CD4-positive, alpha-beta T cell (primary cell): Measurements from ENCODE around the gene ROCK2. TPM values are rescaled to one million over a fixed set of nuclear protein-coding genes. Genes with fewer than 3 reads are reported as not detected.

Experiments
- ATAC-seq: fragments of 200-7000 bp; cut with Tn5 transposase; one replicate; pipeline ENCODE4 v1.10.0; 2022; ENCODE audit warnings: mild to moderate bottlenecking; ENCODE audit not compliant: poor library complexity
- CTCF ChIA-PET: fragments of 350-600 bp; sonication (Branson Sonifier 250); formaldehyde crosslinking; loops from one replicate; lab custom pipeline; 2021; ENCODE audit warnings: antibody characterized with exemption, inconsistent platforms; lab: Charles Lee
- POLR2A ChIA-PET: fragments of 350-600 bp; sonication (Branson Sonifier 250); formaldehyde crosslinking; loops from one replicate; lab custom pipeline; 2021; ENCODE audit warnings: antibody characterized with exemption, inconsistent platforms; lab: Charles Lee
- DNase-seq, 14 experiments: peaks; one replicate each; pipeline ENCODE4 v3.0.0-alpha.2; 2013 to 2020; ENCODE audit warnings: mixed read lengths in 2 of 14
- H3K27ac ChIP-seq, 2 donors: one replicate each; pipeline versions ENCODE4 v1.5.1 to v1.7.0; 2013; ENCODE audit warnings: low read length in 2 of 2, low read depth in 1 of 2, mild to moderate bottlenecking in 1 of 2
- H3K27me3 ChIP-seq, 2 experiments: 1 replicate in 1 of 2; 2 replicates in 1 of 2; pipeline versions ENCODE4 v1.6.1 to v1.7.0; 2013; ENCODE audit warnings: low read length in 2 of 2, control low read depth in 1 of 2, mild to moderate bottlenecking in 1 of 2, moderate library complexity in 1 of 2; ENCODE audit not compliant: insufficient read depth in 2 of 2, control insufficient read depth in 1 of 2
- H3K36me3 ChIP-seq: one replicate; pipeline ENCODE4 v1.6.1; 2013; ENCODE audit warnings: low read length, control low read depth; ENCODE audit not compliant: insufficient read depth
- H3K4me1 ChIP-seq: one replicate; pipeline ENCODE4 v1.6.1; 2013; ENCODE audit warnings: low read length, control low read depth; ENCODE audit not compliant: insufficient read depth
- H3K4me3 ChIP-seq: one replicate; pipeline ENCODE4 v1.5.1; 2013; ENCODE audit warnings: mild to moderate bottlenecking, low read length, moderate library complexity
- H3K9me3 ChIP-seq, 2 experiments: 1 replicate in 1 of 2; 2 replicates in 1 of 2; pipeline versions ENCODE4 v1.6.1 to v1.7.0; 2013; ENCODE audit warnings: low read length in 2 of 2, mild to moderate bottlenecking in 2 of 2, control low read depth in 1 of 2, moderate library complexity in 1 of 2; ENCODE audit not compliant: control insufficient read depth in 1 of 2, insufficient read depth in 1 of 2
- H3K27ac Mint-ChIP-seq: one replicate; pipeline ENCODE4 v1.8.0; 2020; ENCODE audit warnings: mixed read lengths
- H3K27me3 Mint-ChIP-seq: one replicate; pipeline ENCODE4 v1.8.0; 2021; ENCODE audit warnings: mixed read lengths
- H3K36me3 Mint-ChIP-seq: one replicate; pipeline ENCODE4 v1.8.0; 2021; ENCODE audit warnings: low read depth, mixed read lengths
- H3K4me1 Mint-ChIP-seq: one replicate; pipeline ENCODE4 v1.8.0; 2021; ENCODE audit warnings: low read depth, mixed read lengths
- H3K4me3 Mint-ChIP-seq: one replicate; pipeline ENCODE4 v1.8.0; 2020; ENCODE audit warnings: mild to moderate bottlenecking, mixed read lengths
- H3K9me3 Mint-ChIP-seq: one replicate; pipeline ENCODE4 v1.8.0; 2020; ENCODE audit warnings: mixed read lengths
- CTCF ChIP-seq: fragments of 200-600 bp; IDR thresholded peaks from one replicate; pipeline ENCODE4 v1.8.0; 2022; ENCODE audit warnings: antibody characterized with exemption, mild to moderate bottlenecking
- intact Hi-C, 2 experiments: fragments of 100-400 bp; cut with DNase I in 1 of 2; cut with micrococcal nuclease in 1 of 2; formaldehyde crosslinking; loops; one replicate each; pipeline versions ENCODE4 v1.15.1 to v1.9.0; 2023 to 2025; cut with DNase I, micrococcal nuclease
- total RNA-seq, 174 experiments: library from RNA in 2 of 174; stranded (reverse) in 2 of 174; gene quantifications; one replicate each; pipeline ENCODE4 v1.2.3 and lab custom pipeline; 2021 to 2026

Gene ROCK2
- total RNA-seq, 2 experiments from 2014 or later, result 6.9 to 9.4 TPM

DNA sequence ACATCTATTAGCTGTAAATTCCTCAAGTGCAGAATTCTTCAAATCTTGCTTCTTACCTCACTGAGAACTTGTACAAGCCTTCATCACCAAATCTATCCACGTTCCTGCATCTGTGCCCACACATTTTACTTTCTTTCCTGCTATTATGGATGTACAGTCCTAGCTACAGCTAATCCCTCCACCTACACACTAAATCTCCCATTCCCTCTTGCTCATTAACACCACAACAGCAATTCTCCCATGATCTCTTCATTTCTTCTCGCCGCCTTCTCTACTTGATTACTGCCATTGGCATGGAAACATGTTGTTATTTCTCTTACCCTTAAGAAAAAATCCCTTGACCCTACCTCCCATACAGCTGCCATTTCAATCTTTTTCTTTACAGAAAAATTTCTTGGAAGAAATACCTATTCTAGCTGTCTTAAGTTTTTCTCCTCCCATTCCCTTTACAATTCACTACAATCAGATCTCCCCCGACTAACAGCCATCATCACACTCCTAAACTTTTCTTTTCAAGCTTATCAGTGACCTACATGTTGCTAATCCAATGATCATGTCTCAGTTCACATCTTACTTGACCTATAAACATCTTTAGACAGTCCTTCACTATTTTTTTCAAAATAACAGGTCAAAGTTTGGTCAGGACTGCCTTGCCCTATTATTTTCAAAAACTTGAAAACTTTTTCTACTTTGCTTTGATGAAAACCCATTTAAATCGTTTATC, 41.0 kb downstream of the ROCK2 start:
- Mint-ChIP-seq H3K4me3 (no peak overlapping the region), H3K27me3 (no peaks in the 10 kb centered on the region), H3K36me3 (no peaks in the 10 kb centered on the region), H3K4me1 (peaks cover 35% of the 10 kb centered on the region), H3K27ac (no peak overlapping the region), H3K9me3 (no peaks in the 10 kb centered on the region)
- Histone ChIP-seq H3K4me1 (no peaks in the 10 kb centered on the region), H3K27ac (no peak overlapping the region), H3K9me3 (peaks cover 0 to 4% of the 10 kb centered on the region in 2 experiments), H3K27me3 (no peaks in the 10 kb centered on the region), H3K36me3 (no peaks in the 10 kb centered on the region), H3K4me3 (no peak overlapping the region)
- ATAC-seq (no peak), DNase-seq (no peak)
- no peak for TF ChIP-seq CTCF
- CTCF ChIA-PET, result no interaction called here
- intact Hi-C loops, result no loop called here
- POLR2A ChIA-PET, result no interaction called here

- ATAC-seq, result no peak
- H3K4me1 Mint-ChIP-seq, result peaks cover 26% of the 10 kb centered on the region
Observed at GRCh38 chr2:11299439-11299838, 45.0 kb downstream of the ROCK2 start.

GRCh38 chr2:11298592-11298991, 45.8 kb downstream of the ROCK2 start:
- H3K27ac Mint-ChIP-seq, result no peak overlapping the region
- no peak overlapping the region for H3K4me3 ChIP-seq
- TF ChIP-seq CTCF, result no peak
- no peak overlapping the region for H3K27ac ChIP-seq
- ATAC-seq (no peak), DNase-seq (no peak)
- no peaks in the 10 kb centered on the region for H3K4me1 ChIP-seq
- H3K9me3 ChIP-seq, result peaks cover 0 to 4% of the 10 kb centered on the region in 2 experiments
- H3K4me1 Mint-ChIP-seq, result peaks cover 26% of the 10 kb centered on the region
- no peaks in the 10 kb centered on the region for H3K27me3 ChIP-seq
- H3K27me3 Mint-ChIP-seq, result no peaks in the 10 kb centered on the region
- intact Hi-C loops, result no loop called here
- H3K36me3 ChIP-seq, result no peaks in the 10 kb centered on the region
- H3K36me3 Mint-ChIP-seq, result no peaks in the 10 kb centered on the region
- no peak overlapping the region for H3K4me3 Mint-ChIP-seq
- no peaks in the 10 kb centered on the region for H3K9me3 Mint-ChIP-seq
- ChIA-PET CTCF (no interaction called here), POLR2A (no interaction called here)

More at GRCh38 chr2:11299439-11299838, 45.0 kb downstream of the ROCK2 start:
- H3K27me3 Mint-ChIP-seq, result no peaks in the 10 kb centered on the region
- peaks cover 0 to 4% of the 10 kb centered on the region in 2 experiments for H3K9me3 ChIP-seq
- no peak for TF ChIP-seq CTCF
- ChIA-PET CTCF (no interaction called here), POLR2A (no interaction called here)
- no peaks in the 10 kb centered on the region for H3K36me3 ChIP-seq
- H3K27ac Mint-ChIP-seq, result no peak overlapping the region
- no peaks in the 10 kb centered on the region for H3K27me3 ChIP-seq
- no peaks in the 10 kb centered on the region for H3K36me3 Mint-ChIP-seq
- no peaks in the 10 kb centered on the region for H3K9me3 Mint-ChIP-seq
- intact Hi-C loops, result no loop called here
- H3K4me1 ChIP-seq, result no peaks in the 10 kb centered on the region
- H3K4me3 ChIP-seq, result no peak overlapping the region
- H3K4me3 Mint-ChIP-seq, result no peak overlapping the region
- DNase-seq, result no peak
- no peak overlapping the region for H3K27ac ChIP-seq
